ENCODE data around the gene AGAP6.
"Not testable (repeated sequence)": the region's sequence is repeated elsewhere in the genome, so short reads cannot be mapped to it uniquely, and the experiment has no call there.

Gene AGAP6

DNA sequence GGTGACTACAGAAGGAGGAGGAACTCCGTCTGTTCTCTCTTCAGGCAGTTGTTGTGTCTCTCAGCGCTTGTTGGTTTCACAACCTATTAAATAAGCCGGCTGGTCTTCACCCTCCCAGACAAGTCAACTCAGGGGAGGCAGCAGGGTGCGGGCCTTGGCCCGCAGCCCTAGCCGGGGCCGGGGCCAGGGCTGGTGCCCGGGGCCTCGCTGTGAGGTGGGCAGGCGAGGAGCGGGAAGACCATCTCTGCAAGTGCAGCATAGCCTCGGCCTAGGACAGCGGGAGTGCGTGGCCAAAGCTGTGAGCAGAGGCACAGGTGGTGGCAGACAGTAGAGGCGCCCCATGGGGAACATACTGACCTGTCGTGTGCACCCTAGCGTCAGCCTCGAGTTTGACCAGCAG, at the start of gene AGAP6:
AGAP6 (plus strand) TSS at position 31 of the 400 bp plus-strand sequence; CDS start at position 341, 310 bp downstream.
- not testable (repeated sequence) for DNase-seq

DNA sequence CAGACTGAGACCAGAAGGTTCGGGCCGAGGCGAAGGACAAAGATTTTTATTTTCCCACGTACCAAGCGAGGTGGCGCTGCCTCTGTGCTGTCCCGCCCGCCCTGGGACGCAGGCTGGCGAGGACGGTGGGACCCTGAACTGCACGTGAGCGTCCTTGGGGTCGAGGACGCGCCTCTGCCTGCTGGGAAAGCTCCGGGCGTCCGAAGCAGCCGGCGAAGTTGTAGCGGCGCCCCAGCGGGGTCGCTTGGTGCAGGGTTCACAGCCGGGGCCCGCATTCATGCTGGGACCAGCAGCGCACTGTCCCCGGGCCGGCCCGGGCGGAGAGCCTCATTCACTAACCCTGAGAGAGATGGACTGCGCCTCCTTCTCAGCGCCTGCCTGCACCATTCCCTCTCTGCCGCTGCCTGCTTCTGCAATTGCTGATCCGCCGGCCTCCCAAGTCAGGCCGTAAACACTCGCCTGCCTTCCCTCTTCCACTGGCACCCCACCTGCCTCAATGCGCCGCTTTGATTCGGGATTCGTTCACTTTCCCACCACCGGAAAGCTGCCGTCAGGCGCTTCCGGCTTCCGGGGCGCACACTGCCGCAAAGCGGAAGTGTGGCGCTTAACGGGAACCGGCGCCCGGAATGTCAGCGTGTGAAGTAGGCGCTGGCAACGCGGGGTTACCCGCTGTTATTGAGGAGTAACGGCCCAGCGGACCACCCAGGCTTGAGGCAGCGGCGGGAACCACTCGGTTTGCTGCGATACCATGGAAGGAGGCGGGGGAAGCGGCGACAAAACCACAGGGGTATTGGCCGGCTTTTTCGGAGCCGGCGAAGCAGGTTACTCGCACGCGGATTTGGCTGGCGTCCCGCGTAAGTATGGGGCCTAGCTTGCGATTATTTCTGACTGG, 46.5 kb upstream of the AGAP6 start, which contains the start of the genes PARG and TIMM23B:
PARG (minus strand) TSS at position 581 of the 892 bp plus-strand sequence; CDS start at position 279, 302 bp downstream.
TIMM23B (plus strand) TSS at position 607 of the 892 bp plus-strand sequence; CDS start at position 749, 142 bp downstream.
- not testable (repeated sequence) for DNase-seq

DNA sequence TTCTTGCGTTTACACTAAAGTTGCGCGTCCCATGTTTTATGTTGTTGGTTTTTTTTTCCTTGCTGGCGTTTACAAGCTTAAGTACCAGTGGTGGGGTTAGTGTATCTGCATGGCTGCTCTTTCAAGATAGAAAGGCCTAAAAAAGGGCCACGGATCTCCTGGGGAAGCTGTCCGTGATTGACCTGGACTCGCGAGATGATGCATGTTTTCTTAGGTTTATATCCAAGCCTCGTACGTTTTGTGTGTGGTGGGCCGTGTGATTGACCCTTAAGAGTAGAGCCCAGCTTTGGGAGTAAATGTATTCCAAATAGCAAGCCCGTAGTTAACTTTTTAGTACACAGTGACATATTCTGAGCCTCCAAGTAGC, 45.9 kb upstream of the AGAP6 start:
- not testable (repeated sequence) for DNase-seq

DNA sequence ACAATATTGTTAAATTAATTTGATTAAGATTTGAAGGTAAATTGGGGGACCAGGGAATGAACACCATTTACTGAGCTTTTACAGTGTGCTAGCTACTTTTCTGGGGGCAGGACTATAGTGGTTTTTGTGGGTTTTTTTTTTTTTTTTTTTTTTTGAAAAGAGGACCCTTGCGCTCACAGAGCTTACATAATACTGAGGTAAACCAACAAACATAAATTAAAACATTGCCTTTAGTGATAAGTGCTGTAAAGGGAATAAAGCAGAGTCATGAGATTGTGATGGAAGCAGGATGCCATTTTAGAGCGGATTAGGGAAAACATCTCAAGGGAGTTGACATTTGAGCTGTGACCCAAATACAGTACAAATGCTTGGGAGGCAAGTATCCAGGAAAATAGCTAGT, 44.6 kb upstream of the AGAP6 start:
- not testable (repeated sequence) for DNase-seq

DNA sequence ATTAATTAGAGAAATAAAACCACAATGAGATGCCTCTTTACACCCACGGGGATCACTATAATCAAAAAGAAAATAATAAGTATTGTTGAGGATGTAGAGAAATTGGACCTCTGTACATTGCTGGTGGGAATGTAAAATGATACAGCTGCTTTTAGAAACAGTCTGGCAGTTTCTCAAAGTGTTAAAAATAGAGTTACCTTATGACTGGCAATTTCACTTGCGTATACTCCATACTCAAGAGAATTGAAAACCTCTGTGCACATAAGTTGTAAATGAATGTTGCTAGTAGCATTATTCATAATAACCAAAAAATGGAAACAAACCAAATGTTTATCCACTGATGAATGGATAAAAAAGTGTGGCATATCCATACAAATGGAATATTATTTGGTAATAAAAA, 40.1 kb upstream of the AGAP6 start:
- not testable (repeated sequence) for DNase-seq

DNA sequence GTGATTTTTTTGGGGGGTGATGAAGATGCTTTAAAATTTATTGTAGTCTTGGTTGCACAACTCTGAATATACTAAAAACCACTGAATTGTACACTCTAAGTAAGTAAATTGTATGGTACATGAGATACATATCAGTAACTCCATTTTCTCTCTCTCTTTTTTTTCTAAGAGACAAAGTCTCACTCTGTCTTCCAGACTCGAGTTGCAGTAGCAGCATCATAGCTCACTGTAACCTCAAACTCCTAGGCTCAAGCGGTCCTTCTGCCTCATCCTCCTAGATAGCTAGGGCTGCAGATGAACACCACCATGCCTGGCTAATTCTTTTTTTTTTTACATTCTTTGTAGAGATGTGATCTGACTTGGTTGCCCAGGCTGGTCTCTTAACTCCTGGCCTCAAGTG, 39.5 kb upstream of the AGAP6 start:
- not testable (repeated sequence) for DNase-seq

DNA sequence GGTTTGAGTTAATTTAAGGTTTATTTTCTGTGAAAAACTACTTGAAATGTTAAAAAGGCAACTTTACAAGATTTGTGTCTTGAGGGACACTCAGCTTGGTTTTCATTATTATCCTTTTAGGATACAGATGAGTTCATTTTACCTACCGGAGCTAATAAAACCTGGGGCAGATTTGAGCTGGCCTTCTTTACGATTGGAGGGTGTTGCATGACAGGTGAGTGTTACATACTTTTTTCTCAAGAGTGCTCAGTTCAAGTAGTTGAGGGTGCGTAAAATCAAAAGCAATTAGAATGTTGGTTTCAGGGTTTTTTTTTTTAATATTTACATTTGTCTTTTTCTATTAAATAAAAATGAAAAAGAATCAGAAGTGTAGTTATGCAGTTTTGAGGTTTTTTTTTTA, 36.2 kb upstream of the AGAP6 start:
- DNase-seq: not testable (repeated sequence)

DNA sequence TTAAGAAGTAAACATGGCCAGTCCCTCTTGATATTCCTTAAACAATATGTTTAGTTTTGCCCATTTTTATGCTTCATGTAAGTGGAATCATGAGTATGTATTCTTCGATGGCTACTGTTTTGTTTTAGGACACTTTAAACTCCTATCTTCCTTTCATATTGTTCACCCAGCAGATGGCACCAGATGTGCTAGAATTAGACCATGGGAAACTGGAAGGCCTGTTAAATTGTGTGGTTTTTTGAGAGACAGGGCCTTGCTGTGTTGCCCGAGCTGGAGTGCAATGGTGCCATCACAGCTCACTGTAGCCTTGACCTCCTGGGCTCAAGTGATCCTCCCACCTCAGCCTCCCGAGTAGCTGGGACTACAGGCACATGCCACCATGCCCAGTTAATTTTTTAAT, 35.1 kb upstream of the AGAP6 start:
- not testable (repeated sequence) for DNase-seq

DNA sequence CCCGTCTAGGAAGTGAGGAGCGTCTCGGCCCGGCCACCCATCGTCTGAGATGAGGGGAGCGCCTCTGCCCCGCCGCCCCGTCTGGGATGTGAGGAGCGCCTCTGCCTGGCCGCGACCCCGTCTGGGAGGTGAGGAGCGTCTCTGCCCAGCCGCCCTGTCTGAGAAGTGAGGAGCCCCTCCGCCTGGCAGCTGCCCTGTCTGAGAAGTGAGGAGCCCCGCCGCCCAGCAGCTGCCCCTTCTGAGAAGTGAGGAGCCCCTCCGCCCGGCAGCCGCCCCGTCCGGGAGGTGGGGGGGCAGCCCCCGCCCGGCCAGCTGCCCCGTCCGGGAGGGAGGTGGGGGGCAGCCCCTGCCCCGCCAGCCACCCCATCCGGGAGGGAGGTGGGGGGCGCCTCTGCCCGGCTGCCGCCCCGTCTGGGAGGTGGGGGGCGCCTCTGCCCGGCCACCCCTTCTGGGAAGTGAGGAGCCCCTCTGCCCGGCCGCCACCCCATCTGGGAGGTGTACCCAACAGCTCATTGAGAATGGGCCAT, 17.8 kb upstream of the AGAP6 start:
- not testable (repeated sequence) for DNase-seq

DNA sequence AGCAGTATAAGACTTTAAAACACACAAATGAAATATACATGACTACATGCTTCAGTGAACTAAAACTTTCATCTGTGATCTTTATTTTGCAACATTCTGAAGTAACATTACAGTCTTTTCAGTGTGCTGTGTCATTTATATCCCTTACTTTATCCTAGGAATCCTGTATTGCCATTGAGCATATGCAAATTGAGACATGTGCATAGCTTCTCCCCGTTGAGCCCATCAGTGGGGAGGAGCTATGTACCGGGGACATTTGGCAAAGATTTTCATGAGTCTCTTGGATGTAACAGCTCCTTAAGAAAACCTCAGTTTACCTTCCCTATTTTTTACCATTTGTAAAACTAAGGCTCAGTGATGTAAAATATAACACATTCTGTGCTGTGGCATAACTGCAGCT, 16.7 kb upstream of the AGAP6 start:
- not testable (repeated sequence) for DNase-seq

DNA sequence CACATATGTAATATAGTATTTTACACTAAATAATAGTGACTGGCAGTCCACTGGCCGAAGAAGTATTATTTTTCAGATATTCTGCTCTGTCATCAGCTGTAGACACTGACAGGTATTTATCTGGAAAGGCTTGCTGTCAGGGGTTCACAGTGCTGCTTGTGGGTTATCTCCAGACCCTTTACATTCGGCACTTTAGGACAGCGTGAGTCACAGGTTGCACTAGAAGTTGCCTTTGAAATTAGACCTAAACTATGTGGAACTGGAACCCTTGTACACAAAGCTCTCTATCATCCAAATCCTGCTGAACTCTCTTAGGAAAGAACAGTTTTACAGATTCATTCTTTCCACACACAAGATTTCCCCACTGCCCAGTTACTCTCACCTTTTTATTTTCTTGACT, 16.1 kb upstream of the AGAP6 start:
- not testable (repeated sequence) for DNase-seq

DNA sequence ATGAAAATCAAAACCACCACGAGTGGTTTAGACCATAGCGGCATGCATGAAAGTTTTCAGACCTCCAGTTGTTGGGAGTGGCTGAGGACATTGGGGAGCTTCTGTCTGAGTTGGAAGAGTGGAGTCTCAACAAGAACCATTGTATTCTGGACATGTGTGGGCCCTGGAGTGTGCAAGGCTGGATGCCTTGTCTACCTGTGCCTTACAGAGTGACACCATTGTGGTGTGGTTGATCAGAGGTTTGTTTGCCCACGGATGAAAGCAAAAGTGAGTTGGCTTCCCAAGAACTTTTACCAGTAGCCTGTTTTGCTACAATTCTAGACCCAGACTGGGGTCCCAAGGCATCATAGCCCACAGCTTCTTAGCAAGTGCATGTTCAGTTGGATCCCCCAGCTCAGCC, 10.4 kb upstream of the AGAP6 start:
- DNase-seq: not testable (repeated sequence)

DNA sequence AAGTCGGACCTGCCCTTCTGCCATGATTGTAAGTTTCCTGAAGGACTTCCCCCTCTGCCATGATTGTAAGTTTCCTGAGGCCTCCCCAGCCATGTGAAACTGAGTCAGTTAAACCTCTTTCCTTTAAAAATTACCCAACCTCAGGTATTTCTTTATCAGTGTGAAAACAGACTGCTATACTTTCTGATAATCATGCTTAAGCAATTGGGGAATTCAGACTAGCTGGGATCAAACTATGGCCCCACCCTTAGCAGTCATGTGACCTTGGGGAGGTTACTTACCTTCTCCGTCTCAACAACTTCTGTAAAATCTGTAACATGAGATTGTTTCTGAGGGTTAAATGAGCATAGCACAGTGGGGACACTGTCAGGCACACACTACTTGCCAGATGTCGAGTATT, 999 bp upstream of the AGAP6 start:
- DNase-seq: not testable (repeated sequence)

DNA sequence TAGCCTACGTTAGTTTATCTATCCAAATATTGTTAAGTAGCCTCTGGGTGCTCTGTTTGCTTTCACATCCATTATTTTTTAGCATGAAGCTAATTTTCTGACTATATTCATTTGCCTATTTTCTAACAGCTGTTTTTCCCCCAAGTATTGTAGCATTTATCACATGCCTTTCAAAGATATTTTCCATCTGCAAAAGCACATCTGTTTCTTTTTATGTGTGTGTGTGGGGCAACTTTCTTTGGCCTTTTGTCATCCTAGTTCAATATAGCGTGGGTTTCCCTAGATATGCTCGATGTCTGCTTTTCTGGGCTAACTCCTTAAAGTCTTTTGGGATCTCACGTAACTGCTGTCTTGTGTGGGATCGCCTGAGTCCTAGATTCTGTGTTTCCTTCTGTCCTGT, 7.1 kb downstream of the AGAP6 start:
- not testable (repeated sequence) for DNase-seq

DNA sequence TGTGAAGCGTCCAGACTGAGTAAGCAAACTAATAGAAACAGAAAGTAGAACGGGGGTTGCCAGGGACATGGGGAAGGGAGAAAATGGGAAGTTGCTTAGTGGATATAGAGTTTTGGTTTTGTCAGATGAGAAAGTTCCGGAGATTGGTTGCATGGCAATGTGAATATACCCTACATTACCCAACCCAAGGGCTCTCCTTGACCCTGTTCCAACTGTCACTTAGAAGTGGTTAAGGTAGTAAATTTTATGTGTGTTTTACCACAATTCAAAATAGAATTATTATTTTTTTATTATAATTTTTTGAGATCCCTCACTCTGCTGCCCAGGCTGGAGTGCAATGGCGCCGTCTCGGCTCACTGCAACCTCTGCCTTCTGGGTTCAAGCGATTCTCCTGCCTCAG, 25.8 kb downstream of the AGAP6 start:
- DNase-seq: not testable (repeated sequence)

DNA sequence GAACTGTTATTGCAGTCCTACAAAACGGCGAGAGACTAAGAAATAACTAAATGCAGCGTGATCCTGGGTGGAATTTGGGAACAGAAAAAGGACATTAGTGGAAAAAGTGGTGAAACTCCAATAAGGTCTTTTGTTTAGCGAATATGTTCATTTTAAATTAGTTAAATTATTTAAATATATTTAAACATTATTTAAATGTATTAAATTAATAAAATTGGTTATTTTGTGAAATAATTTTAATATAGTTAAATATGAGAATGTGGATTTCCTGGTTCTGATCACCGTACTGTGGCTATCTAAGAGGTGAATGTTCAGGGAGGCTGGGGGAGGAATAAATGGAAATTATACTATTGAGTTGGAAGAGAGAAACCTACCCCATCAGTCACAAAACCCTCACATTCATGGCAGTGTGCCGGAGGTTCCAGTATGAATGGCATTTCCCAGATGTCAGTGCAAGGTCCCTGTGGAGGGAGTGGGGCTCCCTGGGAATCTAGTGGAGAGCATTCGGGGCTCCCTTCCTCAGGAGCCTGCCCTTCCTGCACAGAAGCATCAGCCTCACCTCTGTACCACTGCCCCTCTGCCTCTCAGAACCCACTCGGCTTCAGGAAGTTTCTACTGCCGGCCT, 27.5 kb downstream of the AGAP6 start:
- not testable (repeated sequence) for DNase-seq

DNA sequence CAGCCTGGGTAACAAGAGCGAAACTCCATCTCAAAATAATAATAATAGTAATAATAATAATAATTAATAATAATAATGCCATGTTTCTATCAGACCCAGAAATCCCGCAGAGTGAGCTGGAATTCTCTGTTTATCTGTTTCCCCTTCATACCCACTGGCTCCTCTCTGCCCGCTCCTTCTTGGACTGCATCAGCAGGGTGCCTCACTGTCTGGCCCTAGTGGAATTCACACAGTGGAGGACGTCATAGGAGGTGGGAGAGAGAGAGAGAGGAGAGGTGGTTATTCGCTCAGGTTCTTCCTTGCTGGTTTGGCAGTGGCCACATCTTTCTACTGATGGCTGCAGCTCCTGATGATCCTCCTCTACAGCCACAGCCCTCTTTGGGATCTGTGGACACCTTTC, 28.7 kb downstream of the AGAP6 start:
- not testable (repeated sequence) for DNase-seq

DNA sequence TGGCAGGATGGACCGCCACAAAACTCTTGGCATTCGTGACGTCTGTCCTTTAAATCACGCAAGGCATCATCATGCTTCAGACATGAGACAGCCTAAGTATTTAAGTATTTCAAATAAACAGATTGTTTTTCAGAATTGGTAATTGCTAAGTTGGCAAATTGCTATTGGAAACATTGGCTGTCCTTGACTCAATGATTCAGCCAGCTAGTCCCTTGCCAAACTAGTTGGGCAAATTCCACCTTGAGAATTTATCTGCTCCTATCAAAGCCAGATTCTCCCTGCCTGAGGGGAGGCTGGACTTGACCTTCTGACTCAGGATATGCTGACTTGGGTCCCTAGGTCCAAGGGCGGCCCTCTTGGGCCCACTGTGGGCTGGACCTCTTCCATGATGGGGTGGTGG, 29.4 kb downstream of the AGAP6 start:
- DNase-seq: not testable (repeated sequence)

DNA sequence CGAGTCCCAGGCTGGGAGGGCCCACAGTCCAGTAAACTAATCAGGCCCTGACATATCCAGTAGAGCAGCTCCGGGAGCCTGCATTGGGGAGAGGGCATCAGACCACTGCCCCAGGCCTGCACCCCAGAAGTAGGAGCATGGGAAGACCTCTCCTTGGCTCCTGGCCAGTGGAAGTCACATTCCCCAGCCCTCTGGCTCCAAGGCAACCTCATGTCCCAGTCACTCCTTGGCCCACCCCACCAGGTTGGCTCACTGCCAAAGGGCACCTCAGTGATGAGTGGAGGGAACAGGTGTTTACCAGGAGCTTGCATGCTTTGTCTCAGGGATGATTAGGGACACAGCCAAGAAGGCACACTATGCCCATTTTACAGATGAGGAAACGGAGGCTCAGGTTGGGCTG, 31.1 kb downstream of the AGAP6 start:
- DNase-seq: not testable (repeated sequence)

DNA sequence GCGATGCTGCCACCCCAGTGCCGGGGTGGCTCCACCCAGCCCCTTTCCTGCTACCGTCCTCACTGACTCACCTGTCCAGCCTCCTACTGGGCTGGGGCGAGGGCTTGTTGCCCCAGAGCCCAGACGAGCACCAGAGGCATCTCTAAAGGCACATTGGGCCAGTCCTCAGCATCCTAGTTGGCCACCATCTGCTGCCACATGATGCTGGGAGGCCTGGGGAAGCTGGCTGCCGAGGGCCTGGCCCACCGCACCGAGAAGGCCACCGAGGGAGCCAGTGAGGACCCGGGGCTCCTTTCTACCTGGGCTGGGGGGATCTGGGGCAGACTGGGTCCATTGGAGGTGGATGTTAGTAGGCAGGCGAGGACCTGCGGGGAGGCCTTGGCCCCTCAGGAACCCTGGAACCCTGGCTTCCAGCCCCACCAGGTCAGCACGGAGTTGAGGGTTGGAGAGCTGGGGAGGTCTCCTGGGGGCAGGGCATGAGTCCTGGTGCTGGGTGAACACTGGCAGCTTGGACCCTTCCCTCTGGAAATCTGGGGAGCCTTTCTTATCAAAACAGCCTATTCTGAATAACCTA, 32.3 kb downstream of the AGAP6 start:
- not testable (repeated sequence) for DNase-seq

DNA sequence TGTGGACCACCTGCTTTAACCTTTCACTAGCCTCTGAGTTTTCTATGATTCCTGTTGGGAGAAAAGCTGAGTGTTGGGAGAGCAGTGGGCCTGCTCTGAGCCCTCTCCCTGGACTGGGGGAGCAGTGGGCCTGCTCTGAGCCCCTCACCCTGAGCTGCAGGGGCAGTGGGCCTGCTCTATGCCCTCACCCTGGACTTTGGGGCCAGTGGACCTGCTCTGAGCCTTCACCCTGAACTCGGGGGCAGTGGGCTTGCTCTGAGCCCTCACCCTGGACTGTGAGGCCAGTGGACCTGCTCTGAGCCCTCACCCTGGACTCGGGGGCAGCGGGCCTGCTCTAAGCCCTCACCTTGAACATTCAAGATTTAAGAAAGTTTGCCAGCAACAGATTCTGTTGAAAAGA, 33.4 kb downstream of the AGAP6 start:
- DNase-seq: no peak

DNA sequence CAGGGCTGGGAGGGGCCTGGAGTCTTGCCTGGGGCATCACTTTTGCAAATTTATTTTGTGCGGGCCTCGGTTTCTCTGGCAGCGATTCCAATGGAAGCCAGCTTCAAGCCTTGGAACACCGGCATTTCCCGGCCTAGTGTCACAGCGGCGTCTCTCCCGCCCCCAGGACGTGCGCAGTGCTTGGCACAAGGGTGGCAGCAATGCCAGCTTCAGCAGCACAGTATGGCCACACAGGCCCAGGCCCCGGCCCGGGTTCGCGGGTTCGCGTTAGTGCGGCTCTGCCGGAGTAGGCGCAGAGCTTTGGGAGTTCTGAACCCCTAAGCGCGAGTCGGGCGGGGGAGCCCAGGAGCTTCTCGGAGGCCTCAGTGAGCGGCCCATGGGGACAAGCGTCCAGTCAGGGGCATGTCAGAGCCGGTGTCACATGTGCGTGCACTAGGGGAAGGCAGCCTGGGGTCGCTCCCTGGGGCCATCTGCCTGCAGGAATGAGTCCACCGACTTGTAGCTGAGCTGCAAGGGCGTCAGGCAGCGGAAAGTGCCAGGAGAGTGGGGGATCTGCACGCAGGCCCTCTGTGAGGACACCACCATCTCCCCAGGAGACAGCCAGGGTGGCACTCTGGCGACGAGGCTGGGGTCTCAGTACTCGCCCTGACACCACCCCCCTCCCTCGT, 36.6 kb downstream of the AGAP6 start:
- not testable (repeated sequence) for DNase-seq

DNA sequence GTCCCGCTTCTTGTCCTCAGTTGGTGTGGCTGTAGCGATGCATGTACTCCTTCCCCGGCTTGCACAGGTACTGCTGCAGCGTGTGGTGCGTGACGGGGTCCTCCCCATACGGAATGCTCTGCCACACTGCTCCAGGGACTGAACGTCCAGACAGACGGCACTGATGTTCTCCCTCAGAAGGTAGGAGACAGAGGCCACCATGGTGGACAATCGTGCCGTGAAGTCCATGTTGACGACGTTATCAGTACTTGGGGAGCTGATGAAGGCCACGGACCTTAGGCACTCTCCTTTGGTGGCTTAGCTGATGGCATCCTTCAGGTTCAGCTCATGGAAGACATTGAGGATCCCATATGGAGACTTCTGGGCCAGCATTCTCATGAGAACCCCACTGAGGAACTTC, 37.4 kb downstream of the AGAP6 start:
- DNase-seq: no peak

Data from NCI-H524 treated with DMSO at 0.1 percent for 48 hours (cell line).